Measurements from ENCODE around the gene VLDLR.

DNA sequence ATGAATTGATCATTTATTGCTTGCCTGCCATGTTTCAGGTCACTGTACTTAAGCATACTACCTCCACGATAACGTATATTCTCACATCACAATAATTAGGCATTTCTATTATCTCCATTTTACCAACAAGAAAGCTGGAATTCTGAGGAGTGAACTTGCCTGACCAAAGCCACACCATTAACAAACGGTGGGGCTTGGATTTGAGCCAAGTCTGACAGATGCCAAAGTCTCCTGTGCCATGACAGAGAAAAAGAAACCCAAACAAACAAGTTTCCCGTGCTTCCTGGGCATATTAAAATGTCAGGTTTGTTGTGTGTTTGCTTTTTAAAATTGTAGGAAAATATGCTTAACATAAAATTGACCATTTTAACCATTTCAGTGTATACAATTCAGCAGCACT lies 54.9 kb downstream of the VLDLR start:
- TF ChIP-seq POLR2AphosphoS5 (IDR thresholded peaks at IDR 0.05; ENCODE audit: low read depth, low read length) (no peak), CTCF (IDR thresholded peaks at IDR 0.05; ENCODE audit: control extremely low read depth in 1 of 3, insufficient read depth in 1 of 3, low read depth in 1 of 3, low read length in 3 of 3) (no peak), SIX5 (IDR thresholded peaks at IDR 0.05; ENCODE audit: low read depth, low read length) (no peak), EZH2 (IDR thresholded peaks at IDR 0.05; ENCODE audit: low read depth, low read length, severe bottlenecking) (no peak), GABPA (IDR thresholded peaks at IDR 0.05; ENCODE audit: borderline replicate concordance, insufficient read depth, low read length) (no peak), POLR2A (IDR thresholded peaks at IDR 0.05; ENCODE audit: control extremely low read depth in 1 of 2, low read depth in 2 of 2, low read length in 2 of 2) (no peak), CHD1 (IDR thresholded peaks at IDR 0.05; ENCODE audit: low read depth, low read length) (no peak), CREB1 (IDR thresholded peaks at IDR 0.05) (no peak)
